Measurements from ENCODE around the gene THSD4. TPM values are rescaled to one million over a fixed set of nuclear protein-coding genes. Genes with fewer than 3 reads are reported as not detected.

THSD4 gene
- polyA plus RNA-seq, 1 donor (not counting 4 experiments of a cell fraction or from before 2014, with no cell fraction given), result 24.5 TPM

- Histone ChIP-seq H3K9me1 (ENCODE audit: control insufficient read depth, extremely low read depth, insufficient read depth, low read length) (no peaks in the 10 kb centered on the region), H3K27me3 (ENCODE audit: control insufficient read depth, extremely low read depth, insufficient read depth, low read length) (no peaks in the 10 kb centered on the region), H2AFZ (ENCODE audit: control insufficient read depth, low read length) (no peak overlapping the region), H3K36me3 (ENCODE audit: control insufficient read depth in 2 of 2, extremely low read depth in 1 of 2, insufficient read depth in 2 of 2, low read length in 2 of 2) (peaks cover 24 to 27% of the 10 kb centered on the region in 2 experiments), H3K9me3 (ENCODE audit: control insufficient read depth, low read depth, low read length) (no peaks in the 10 kb centered on the region), H3K4me2 (ENCODE audit: control insufficient read depth, extremely low read depth, insufficient read depth, low read depth, low read length) (no peak overlapping the region), H3K4me3 (ENCODE audit: control insufficient read depth in 2 of 3, extremely low read depth in 1 of 3, insufficient read depth in 2 of 3, low read depth in 1 of 3, low read length in 3 of 3) (no peak overlapping the region), H4K20me1 (ENCODE audit: control insufficient read depth, extremely low read depth, insufficient read depth, low read length) (no peaks in the 10 kb centered on the region), H3K4me1 (ENCODE audit: control insufficient read depth, extremely low read depth, insufficient read depth, low read length) (peaks cover 16% of the 10 kb centered on the region), H3K79me2 (ENCODE audit: control insufficient read depth, insufficient read depth, low read length) (peaks cover 3% of the 10 kb centered on the region), H3K27ac (ENCODE audit: control insufficient read depth, insufficient read depth, low read length) (no peak overlapping the region), H3K9ac (ENCODE audit: control insufficient read depth, extremely low read depth, insufficient read depth, low read length) (no peak overlapping the region)
- DNase-seq (ENCODE audit: low read depth, low spot score) (no peak), FAIRE-seq (no peak)
- dilution Hi-C loops (cut with MboI; ENCODE audit: extremely low pct_ligation_motif_present, low sequenced_read_pairs), result no loop called here
- TF ChIP-seq CTCF (optimal IDR thresholded peaks at IDR 0.05 in 1 of 3, IDR thresholded peaks at IDR 0.05 in 1 of 3, conservative IDR thresholded peaks at IDR 0.05 in 1 of 3; ENCODE audit: extremely low read depth in 1 of 3, insufficient read depth in 2 of 3, low read length in 3 of 3) (no peak), EZH2 (IDR thresholded peaks at IDR 0.05; ENCODE audit: low read length) (no peak)
Observed at GRCh38 chr15:71245588-71245987, 130.3 kb downstream of the THSD4 start.

- Histone ChIP-seq H3K79me2 (ENCODE audit: control insufficient read depth, insufficient read depth, low read length) (peaks cover 7% of the 10 kb centered on the region), H4K20me1 (ENCODE audit: control insufficient read depth, extremely low read depth, insufficient read depth, low read length) (no peaks in the 10 kb centered on the region), H2AFZ (ENCODE audit: control insufficient read depth, low read length) (no peak overlapping the region), H3K4me2 (ENCODE audit: control insufficient read depth, extremely low read depth, insufficient read depth, low read depth, low read length) (no peak overlapping the region), H3K9me3 (ENCODE audit: control insufficient read depth, low read depth, low read length) (no peaks in the 10 kb centered on the region), H3K9me1 (ENCODE audit: control insufficient read depth, extremely low read depth, insufficient read depth, low read length) (no peaks in the 10 kb centered on the region), H3K9ac (ENCODE audit: control insufficient read depth, extremely low read depth, insufficient read depth, low read length) (no peak overlapping the region), H3K27me3 (ENCODE audit: control insufficient read depth, extremely low read depth, insufficient read depth, low read length) (no peaks in the 10 kb centered on the region), H3K4me3 (ENCODE audit: control insufficient read depth in 2 of 3, extremely low read depth in 1 of 3, insufficient read depth in 2 of 3, low read depth in 1 of 3, low read length in 3 of 3) (no peak overlapping the region), H3K27ac (ENCODE audit: control insufficient read depth, insufficient read depth, low read length) (no peak overlapping the region), H3K4me1 (ENCODE audit: control insufficient read depth, extremely low read depth, insufficient read depth, low read length) (peaks cover 35% of the 10 kb centered on the region), H3K36me3 (ENCODE audit: control insufficient read depth in 2 of 2, extremely low read depth in 1 of 2, insufficient read depth in 2 of 2, low read length in 2 of 2) (peaks cover 24 to 25% of the 10 kb centered on the region in 2 experiments)
- TF ChIP-seq EZH2 (IDR thresholded peaks at IDR 0.05; ENCODE audit: low read length), result no peak
- TF ChIP-seq CTCF (optimal IDR thresholded peaks at IDR 0.05 in 1 of 3, IDR thresholded peaks at IDR 0.05 in 1 of 3, conservative IDR thresholded peaks at IDR 0.05 in 1 of 3; ENCODE audit: extremely low read depth in 1 of 3, insufficient read depth in 2 of 3, low read length in 3 of 3), result no peak
- DNase-seq (ENCODE audit: low read depth, low spot score), result no peak
- dilution Hi-C loops (cut with MboI; ENCODE audit: extremely low pct_ligation_motif_present, low sequenced_read_pairs), result no loop called here
- FAIRE-seq, result no peak
Observed at GRCh38 chr15:71248386-71248785, 133.1 kb downstream of the THSD4 start.
